Nephron (organoid): Measurements from ENCODE around the gene BPIFB3.
"Not testable (repeated sequence)": the region's sequence is repeated elsewhere in the genome, so short reads cannot be mapped to it uniquely, and the experiment has no call there.

Source experiments
- H3K27ac Mint-ChIP-seq, 3 experiments: 2 replicates each; pipeline ENCODE4 v1.8.0; 2020; ENCODE audit warnings: mixed read lengths in 3 of 3, mild to moderate bottlenecking in 2 of 3, moderate library complexity in 1 of 3
- H3K27me3 Mint-ChIP-seq: 2 replicates; pipeline ENCODE4 v1.8.0; 2021; ENCODE audit warnings: low read depth, mild to moderate bottlenecking, moderate library complexity, mixed read lengths
- H3K36me3 Mint-ChIP-seq: 2 replicates; pipeline ENCODE4 v1.8.0; 2020; ENCODE audit warnings: low read depth, mixed read lengths
- H3K4me1 Mint-ChIP-seq: 2 replicates; pipeline ENCODE4 v1.8.0; 2020; ENCODE audit warnings: mixed read lengths
- H3K4me3 Mint-ChIP-seq, 3 experiments: 2 replicates each; pipeline ENCODE4 v1.8.0; 2020; ENCODE audit warnings: mild to moderate bottlenecking in 3 of 3, mixed read lengths in 3 of 3, moderate library complexity in 2 of 3
- H3K9me3 Mint-ChIP-seq: 2 replicates; pipeline ENCODE4 v1.8.0; 2020; ENCODE audit warnings: mixed read lengths
- TF ChIP-seq, protein P1 (sequence below), 3 experiments: fragments of 200-600 bp; sonication (generic); IDR thresholded peaks; one replicate each; pipeline ENCODE4 v1.5.0; 2021; ENCODE audit warnings: antibody characterized with exemption in 3 of 3; ENCODE audit not compliant: unreplicated experiment in 3 of 3

Gene BPIFB3

DNA sequence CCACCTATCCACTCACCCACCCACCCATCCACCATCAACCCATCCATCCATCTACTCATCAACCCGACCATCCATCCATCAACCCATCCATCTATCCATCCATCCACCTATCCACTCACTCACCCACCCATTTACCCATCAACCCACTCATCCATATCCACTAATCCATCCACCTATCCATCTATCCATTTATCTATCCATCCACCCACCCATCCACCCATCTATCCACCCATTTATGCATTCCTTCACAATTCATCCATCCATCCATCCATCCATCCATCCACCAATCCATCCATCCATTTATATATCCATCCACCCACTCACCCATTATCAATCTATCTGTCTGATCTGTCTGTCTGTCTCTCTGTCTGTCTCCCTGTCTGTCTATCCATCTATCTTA lies 39.9 kb downstream of the BPIFB3 start:
- H3K4me1 Mint-ChIP-seq: no peaks in the 10 kb centered on the region
- no peak overlapping the region for H3K27ac Mint-ChIP-seq
- no peaks in the 10 kb centered on the region for H3K36me3 Mint-ChIP-seq
- TF ChIP-seq, protein P1, sequence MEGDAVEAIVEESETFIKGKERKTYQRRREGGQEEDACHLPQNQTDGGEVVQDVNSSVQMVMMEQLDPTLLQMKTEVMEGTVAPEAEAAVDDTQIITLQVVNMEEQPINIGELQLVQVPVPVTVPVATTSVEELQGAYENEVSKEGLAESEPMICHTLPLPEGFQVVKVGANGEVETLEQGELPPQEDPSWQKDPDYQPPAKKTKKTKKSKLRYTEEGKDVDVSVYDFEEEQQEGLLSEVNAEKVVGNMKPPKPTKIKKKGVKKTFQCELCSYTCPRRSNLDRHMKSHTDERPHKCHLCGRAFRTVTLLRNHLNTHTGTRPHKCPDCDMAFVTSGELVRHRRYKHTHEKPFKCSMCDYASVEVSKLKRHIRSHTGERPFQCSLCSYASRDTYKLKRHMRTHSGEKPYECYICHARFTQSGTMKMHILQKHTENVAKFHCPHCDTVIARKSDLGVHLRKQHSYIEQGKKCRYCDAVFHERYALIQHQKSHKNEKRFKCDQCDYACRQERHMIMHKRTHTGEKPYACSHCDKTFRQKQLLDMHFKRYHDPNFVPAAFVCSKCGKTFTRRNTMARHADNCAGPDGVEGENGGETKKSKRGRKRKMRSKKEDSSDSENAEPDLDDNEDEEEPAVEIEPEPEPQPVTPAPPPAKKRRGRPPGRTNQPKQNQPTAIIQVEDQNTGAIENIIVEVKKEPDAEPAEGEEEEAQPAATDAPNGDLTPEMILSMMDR (IDR thresholded peaks at IDR 0.05; ENCODE audit: unreplicated experiment in 3 of 3): no peak
- H3K9me3 Mint-ChIP-seq: no peaks in the 10 kb centered on the region
- no peak overlapping the region for H3K4me3 Mint-ChIP-seq
- H3K27me3 Mint-ChIP-seq: peaks cover 19% of the 10 kb centered on the region

DNA sequence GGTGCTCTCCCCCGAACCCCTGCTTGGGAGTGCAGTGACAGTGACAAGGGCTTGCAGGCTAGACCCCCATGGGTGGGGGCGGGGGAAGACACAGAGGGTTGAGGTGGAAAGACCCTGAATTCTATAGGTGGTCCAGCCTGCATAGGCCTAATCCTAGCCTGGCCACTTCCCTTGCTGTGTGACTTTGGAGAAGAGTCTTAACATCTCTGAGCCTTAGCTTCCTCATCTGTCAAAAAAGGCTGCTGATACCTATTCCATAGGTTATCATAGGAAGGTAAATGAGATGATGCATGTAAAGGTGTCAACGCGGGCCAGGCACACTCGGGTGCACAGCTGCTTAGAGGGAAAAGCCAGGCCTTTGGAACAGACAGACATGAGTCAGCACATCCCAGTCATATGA lies 41.5 kb downstream of the BPIFB3 start:
- no peaks in the 10 kb centered on the region for H3K9me3 Mint-ChIP-seq
- no peaks in the 10 kb centered on the region for H3K36me3 Mint-ChIP-seq
- TF ChIP-seq, protein P1 (IDR thresholded peaks at IDR 0.05; ENCODE audit: unreplicated experiment in 3 of 3): no peak
- H3K27ac Mint-ChIP-seq: no peak overlapping the region
- H3K27me3 Mint-ChIP-seq: peaks cover 26% of the 10 kb centered on the region
- no peak overlapping the region for H3K4me3 Mint-ChIP-seq
- H3K4me1 Mint-ChIP-seq: no peaks in the 10 kb centered on the region

GRCh38 chr20:33095902-33096584 lies 42.3 kb downstream of the BPIFB3 start:
- TF ChIP-seq, protein P1 (IDR thresholded peaks at IDR 0.05; ENCODE audit: unreplicated experiment in 3 of 3): peak; percentile 68 to 79 (median 72)
- not testable (repeated sequence) for H3K4me1 Mint-ChIP-seq, H3K36me3 Mint-ChIP-seq, H3K27ac Mint-ChIP-seq, H3K4me3 Mint-ChIP-seq, H3K9me3 Mint-ChIP-seq
- H3K27me3 Mint-ChIP-seq: peaks cover 27% of the 10 kb centered on the region

DNA sequence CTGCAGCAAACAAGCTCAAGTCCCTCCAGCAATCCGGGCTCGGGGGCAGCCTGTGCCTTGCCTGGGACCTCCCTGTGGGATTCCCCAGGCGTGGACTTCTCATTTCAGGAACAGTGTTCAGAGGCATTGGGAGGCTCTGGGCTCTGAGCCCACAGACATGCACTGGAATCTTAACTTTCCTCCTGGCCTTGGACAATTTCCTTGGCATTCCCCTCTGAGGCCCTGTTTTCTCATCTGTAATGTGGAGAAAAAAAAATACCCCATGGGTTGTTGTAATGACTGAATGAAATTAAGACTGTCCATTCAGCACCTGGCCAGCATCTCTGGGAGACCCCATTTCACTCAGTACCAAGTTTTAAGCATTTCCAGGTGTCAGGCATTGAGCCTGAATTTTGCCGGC lies 43.3 kb downstream of the BPIFB3 start:
- Mint-ChIP-seq H3K4me1 (no peaks in the 10 kb centered on the region), H3K27ac (no peak overlapping the region), H3K27me3 (peaks cover 25% of the 10 kb centered on the region), H3K9me3 (no peaks in the 10 kb centered on the region), H3K36me3 (no peaks in the 10 kb centered on the region), H3K4me3 (no peak overlapping the region)
- TF ChIP-seq, protein P1 (IDR thresholded peaks at IDR 0.05; ENCODE audit: unreplicated experiment in 3 of 3): no peak

DNA sequence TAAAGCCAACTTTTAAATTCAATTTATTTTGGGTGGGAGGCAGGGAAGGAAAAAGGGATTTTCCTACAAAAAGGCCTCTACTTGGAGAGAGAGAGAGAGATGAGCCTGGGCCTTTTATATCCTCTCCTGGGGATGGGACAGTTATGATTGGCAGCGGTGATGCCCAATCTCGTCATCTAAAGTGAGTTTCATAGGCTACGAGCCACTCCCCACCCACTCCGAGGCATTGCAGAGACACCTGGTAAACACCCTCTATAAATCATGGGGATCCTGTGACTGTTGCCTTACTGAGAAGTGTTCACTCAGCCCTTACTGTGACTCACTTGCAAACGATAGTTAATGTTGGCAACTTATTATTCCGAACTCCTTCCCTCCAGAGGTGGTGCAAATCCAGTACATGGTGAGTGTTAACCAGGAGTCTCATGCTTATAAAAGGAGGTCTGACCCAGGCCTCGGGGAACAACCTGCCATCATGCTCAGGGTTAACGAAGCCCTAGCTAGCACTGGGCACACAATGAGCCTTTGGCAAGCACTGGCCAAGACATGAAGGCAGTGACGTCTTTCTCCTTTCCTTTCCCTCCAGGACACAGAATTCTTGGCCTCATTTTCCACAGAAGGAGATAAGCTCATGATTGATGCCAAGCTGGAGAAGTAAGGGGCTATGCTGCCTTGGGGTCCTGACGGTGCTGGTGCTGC lies 46.3 kb downstream of the BPIFB3 start:
- TF ChIP-seq, protein P1 (IDR thresholded peaks at IDR 0.05; ENCODE audit: unreplicated experiment in 3 of 3): no peak
- Mint-ChIP-seq H3K4me1 (peaks cover 2% of the 10 kb centered on the region), H3K27me3 (peaks cover 25% of the 10 kb centered on the region), H3K9me3 (no peaks in the 10 kb centered on the region), H3K27ac (no peak overlapping the region), H3K36me3 (no peaks in the 10 kb centered on the region), H3K4me3 (no peak overlapping the region)

- H3K27me3 Mint-ChIP-seq: peaks cover 35% of the 10 kb centered on the region
- TF ChIP-seq, protein P1 (IDR thresholded peaks at IDR 0.05; ENCODE audit: unreplicated experiment in 3 of 3): no peak
- no peaks in the 10 kb centered on the region for H3K36me3 Mint-ChIP-seq
- H3K9me3 Mint-ChIP-seq: no peaks in the 10 kb centered on the region
- no peak overlapping the region for H3K4me3 Mint-ChIP-seq
- no peak overlapping the region for H3K27ac Mint-ChIP-seq
- H3K4me1 Mint-ChIP-seq: peaks cover 9% of the 10 kb centered on the region
Measured at GRCh38 chr20:33103556-33103955, 49.9 kb downstream of the BPIFB3 start.
